PFSK-1 (cell line): Measurements from ENCODE around the gene MTHFD2L.

ENCODE experiments used
- FOXP2 ChIP-seq: optimal IDR thresholded peaks from 2 replicates; pipeline ENCODE3; 2011; ENCODE audit warnings: borderline replicate concordance, control low read depth, inconsistent platforms; ENCODE audit not compliant: insufficient read depth; ENCODE audit errors: extremely low read length, extremely low read depth
- POLR2AphosphoS5 ChIP-seq: IDR thresholded peaks from 2 replicates; pipeline ENCODE4 v1.6.1; 2012; ENCODE audit warnings: low read depth, mild to moderate bottlenecking, control low read depth, low read length, moderate library complexity
- REST ChIP-seq, 2 experiments: IDR thresholded peaks; 2 replicates each; pipeline versions ENCODE4 v1.6.1 to v1.8.0; 2011 to 2012; ENCODE audit warnings: low read depth in 2 of 2, low read length in 2 of 2, control low read depth in 1 of 2, inconsistent platforms in 1 of 2, mild to moderate bottlenecking in 1 of 2, moderate library complexity in 1 of 2; ENCODE audit not compliant: insufficient read depth in 1 of 2
- TAF1 ChIP-seq: IDR thresholded peaks from 2 replicates; pipeline ENCODE4 v1.6.1; 2012; ENCODE audit warnings: low read length, control low read depth, borderline replicate concordance; ENCODE audit not compliant: insufficient read depth

GRCh38 chr4:74118600-74119338, 39.1 kb upstream of the MTHFD2L start:
- no peak for TF ChIP-seq REST (IDR thresholded peaks at IDR 0.05; ENCODE audit: insufficient read depth in 1 of 2, low read depth in 2 of 2, low read length in 2 of 2)
- TF ChIP-seq TAF1, result no peak
- TF ChIP-seq FOXP2, result no peak
- TF ChIP-seq POLR2AphosphoS5, result no peak
